ENCODE measurements around the gene CHKA. TPM values are rescaled to one million over a fixed set of nuclear protein-coding genes. Genes with fewer than 3 reads are reported as not detected.

Gene CHKA
- polyA plus RNA-seq, 1 of the 3 experiments (the other 2 are of a cell fraction), result 12.3 TPM

GRCh38 chr11:68015467-68015866 is 105.7 kb downstream of the CHKA start:
- no peaks in the 10 kb centered on the region for H4K20me1 ChIP-seq (ENCODE audit: insufficient read depth)
- peaks cover 30 to 38% of the 10 kb centered on the region in 2 experiments; a peak in 3 of 4 replicates for H3K4me1 ChIP-seq (ENCODE audit: control insufficient read depth in 1 of 2, insufficient read depth in 2 of 2, low read depth in 1 of 2, low read length in 1 of 2)

More at GRCh38 chr11:68015467-68015866, 105.7 kb downstream of the CHKA start:
- no peak for TF ChIP-seq MXI1 (IDR thresholded peaks at IDR 0.05; ENCODE audit: low read depth, low read length)
- no peak for TF ChIP-seq USF2 (IDR thresholded peaks at IDR 0.05; ENCODE audit: borderline replicate concordance, low read depth, low read length)
- no peak for TF ChIP-seq SMC3 (IDR thresholded peaks at IDR 0.05; ENCODE audit: low read depth, low read length)
- no peak for TF ChIP-seq MEF2A (IDR thresholded peaks at IDR 0.05; ENCODE audit: borderline replicate concordance, low read depth)
- no peak for TF ChIP-seq ELF1 (IDR thresholded peaks at IDR 0.05)
- no peak for TF ChIP-seq TCF12 (IDR thresholded peaks at IDR 0.05)
- TF ChIP-seq FOXJ3 (CRISPR knock-in tag; IDR thresholded peaks at IDR 0.05), result no peak
- TF ChIP-seq JUND (IDR thresholded peaks at IDR 0.05), result no peak
- no peak for TF ChIP-seq IRF3 (IDR thresholded peaks at IDR 0.05; ENCODE audit: low read depth, low read length)
- no peak for TF ChIP-seq MAX (IDR thresholded peaks at IDR 0.05; ENCODE audit: low read depth)
- TF ChIP-seq GATA2 (CRISPR knock-in tag; IDR thresholded peaks at IDR 0.05), result no peak
- TF ChIP-seq CHD2 (IDR thresholded peaks at IDR 0.05; ENCODE audit: low read length, partially characterized antibody), result no peak
- no peak for TF ChIP-seq USF1 (IDR thresholded peaks at IDR 0.05; ENCODE audit: borderline replicate concordance, low read depth)
- no peak for TF ChIP-seq RAD21 (IDR thresholded peaks at IDR 0.05; ENCODE audit: low read length)
- no peak for TF ChIP-seq PBX3 (IDR thresholded peaks at IDR 0.05)
- TF ChIP-seq FOSL2 (IDR thresholded peaks at IDR 0.05; ENCODE audit: borderline replicate concordance, low read depth), result no peak
- TF ChIP-seq SIN3A (IDR thresholded peaks at IDR 0.05; ENCODE audit: borderline replicate concordance, low read depth, low read length), result no peak
- no peak for TF ChIP-seq CTCF (IDR thresholded peaks at IDR 0.05)
- TF ChIP-seq NRF1 (IDR thresholded peaks at IDR 0.05; ENCODE audit: low read depth, low read length), result no peak
- TF ChIP-seq ZBTB33 (IDR thresholded peaks at IDR 0.05; ENCODE audit: borderline replicate concordance, low read depth), result no peak
- Histone ChIP-seq H3K9ac (no peak overlapping the region), H3K79me2 (ENCODE audit: insufficient read depth) (peaks cover 18% of the 10 kb centered on the region), H3K27ac (ENCODE audit: low read depth in 2 of 2, low read length in 1 of 2) (no peak overlapping the region), H3K9me3 (no peaks in the 10 kb centered on the region), H3K36me3 (replicated peaks in 1 of 2; ENCODE audit: control insufficient read depth in 1 of 2, insufficient read depth in 2 of 2, low read length in 1 of 2) (no peaks in the 10 kb centered on the region), H3K9me2 (no peaks in the 10 kb centered on the region), H3K27me3 (ENCODE audit: insufficient read depth) (no peaks in the 10 kb centered on the region), H3K4me3 (ENCODE audit: low read depth in 2 of 2, low read length in 1 of 2) (no peak overlapping the region), H2AFZ (ENCODE audit: low read depth) (no peak overlapping the region), H3F3A (replicated peaks; ENCODE audit: insufficient read depth) (peaks cover 13% of the 10 kb centered on the region), H3K4me2 (no peak overlapping the region)
- POLR2A ChIA-PET, result no interaction called here
- DNase-seq, result no peak
- WGBS (ENCODE audit: low lambda C conversion rate), result 94% methylated on average over 6 of the region's 8 CpGs
- CTCF ChIA-PET, result interaction anchor here (0.9 to 1.1 kb wide), 2 partner anchors 191 to 195 kb away, joined by 3 read pairs; no protein-coding TSS in a partner anchor

All from SK-N-SH (cell line).